Neural progenitor cell (in vitro differentiated cells): ENCODE results near the gene SATB1. TPM values are rescaled to one million over a fixed set of nuclear protein-coding genes. Genes with fewer than 3 reads are reported as not detected.

Experiments used
- DNase-seq: peaks from one replicate; pipeline ENCODE4 v3.0.0-alpha.2; 2016; ENCODE audit warnings: low spot score
- H2AFZ ChIP-seq: fragments of 200-600 bp; sonication (generic); replicated peaks from 2 replicates; pipeline ENCODE4 v1.6.1; 2016; ENCODE audit warnings: antibody characterized with exemption
- H3F3A ChIP-seq: fragments of 200-600 bp; sonication (generic); 2 replicates; pipeline ENCODE4 v1.6.1; 2016; ENCODE audit warnings: antibody characterized with exemption, low read depth
- H3K27ac ChIP-seq: fragments of 200-600 bp; sonication (generic); 2 replicates; pipeline ENCODE4 v1.5.1; 2016; ENCODE audit warnings: mild to moderate bottlenecking
- H3K27me3 ChIP-seq: fragments of 200-600 bp; sonication (generic); 2 replicates; pipeline ENCODE4 v1.6.1; 2016; ENCODE audit warnings: mild to moderate bottlenecking, moderate library complexity
- H3K36me3 ChIP-seq: fragments of 200-600 bp; sonication (generic); 2 replicates; pipeline ENCODE4 v1.5.1; 2016
- H3K4me1 ChIP-seq: fragments of 200-600 bp; sonication (generic); 2 replicates; pipeline ENCODE4 v1.6.1; 2016; ENCODE audit warnings: mixed run types
- H3K4me2 ChIP-seq: fragments of 200-600 bp; sonication (generic); 2 replicates; pipeline ENCODE4 v1.6.1; 2016
- H3K4me3 ChIP-seq: fragments of 200-600 bp; sonication (generic); 2 replicates; pipeline ENCODE4 v1.5.1; 2016
- H3K79me2 ChIP-seq: fragments of 200-600 bp; sonication (generic); 2 replicates; pipeline ENCODE4 v1.6.1; 2016; ENCODE audit warnings: low read depth
- H3K9ac ChIP-seq: fragments of 200-600 bp; sonication (generic); 2 replicates; pipeline ENCODE4 v1.6.1; 2016
- H3K9me3 ChIP-seq: fragments of 200-600 bp; sonication (generic); 2 replicates; pipeline ENCODE4 v1.5.1; 2016; ENCODE audit warnings: low read depth
- H4K20me1 ChIP-seq: fragments of 200-600 bp; sonication (generic); 2 replicates; pipeline ENCODE4 v1.6.1; 2016; ENCODE audit warnings: low read depth
- H3K27ac Mint-ChIP-seq: 3 replicates; pipeline ENCODE4 v1.8.0; 2021; ENCODE audit warnings: mixed read lengths
- H3K27me3 Mint-ChIP-seq: 2 replicates; pipeline ENCODE4 v1.8.0; 2022; ENCODE audit warnings: low read depth, mild to moderate bottlenecking, inconsistent platforms, moderate library complexity, mixed read lengths; ENCODE audit not compliant: insufficient read depth
- H3K36me3 Mint-ChIP-seq: 3 replicates; pipeline ENCODE4 v1.8.0; 2021; ENCODE audit warnings: mixed read lengths
- H3K4me1 Mint-ChIP-seq: 3 replicates; pipeline ENCODE4 v1.8.0; 2021; ENCODE audit warnings: mixed read lengths
- H3K4me3 Mint-ChIP-seq: 3 replicates; pipeline ENCODE4 v1.8.0; 2021; ENCODE audit warnings: mild to moderate bottlenecking, moderate library complexity, mixed read lengths
- H3K9me3 Mint-ChIP-seq: 3 replicates; pipeline ENCODE4 v1.8.0; 2020; ENCODE audit warnings: mixed read lengths
- CTCF ChIP-seq: fragments of 200-600 bp; sonication (generic); IDR thresholded peaks from 2 replicates; pipeline ENCODE4 v1.5.1; 2017; ENCODE audit warnings: antibody characterized with exemption, mild to moderate bottlenecking
- EZH2 ChIP-seq: fragments of 200-600 bp; sonication (generic); IDR thresholded peaks from 2 replicates; pipeline ENCODE4 v1.6.1; 2017; ENCODE audit warnings: antibody characterized with exemption, mild to moderate bottlenecking, moderate library complexity
- EZH2phosphoT487 ChIP-seq: fragments of 200-600 bp; sonication (generic); IDR thresholded peaks from 2 replicates; pipeline ENCODE4 v1.6.1; 2017; ENCODE audit warnings: antibody characterized with exemption
- total RNA-seq: library from RNA; depleted of rRNA; stranded (reverse); fragments of >200 nt; gene quantifications from 2 replicates; pipeline ENCODE4 v1.2.3, GENCODE V29; 2015; ENCODE audit warnings: low replicate concordance

SATB1 gene
- total RNA-seq, 1 donor from 2014 or later, result 38.6 TPM

GRCh38 chr3:18396428-18396827 lies 28.7 kb downstream of the SATB1 start:
- no peak for DNase-seq
- no peak overlapping the region for H3K4me2 ChIP-seq
- no peaks in the 10 kb centered on the region for H3K9me3 ChIP-seq
- H3K27ac ChIP-seq, result no peak overlapping the region
- no peaks in the 10 kb centered on the region for H3K4me1 ChIP-seq
- Mint-ChIP-seq H3K36me3 (peaks cover 17% of the 10 kb centered on the region), H3K4me1 (no peaks in the 10 kb centered on the region), H3K27ac (no peak overlapping the region), H3K27me3 (no peaks in the 10 kb centered on the region), H3K4me3 (no peak overlapping the region), H3K9me3 (no peaks in the 10 kb centered on the region)
- no peak overlapping the region for H3K9ac ChIP-seq
- no peaks in the 10 kb centered on the region for H3K27me3 ChIP-seq
- H3K4me3 ChIP-seq, result no peak overlapping the region
- no peak for TF ChIP-seq EZH2phosphoT487
- no peak for TF ChIP-seq CTCF
- TF ChIP-seq EZH2, result no peak
- no peaks in the 10 kb centered on the region for H3K79me2 ChIP-seq
- H2AFZ ChIP-seq, result no peak overlapping the region
- H3K36me3 ChIP-seq, result peaks cover 4% of the 10 kb centered on the region
- H3F3A ChIP-seq, result no peaks in the 10 kb centered on the region
- peaks cover 3% of the 10 kb centered on the region for H4K20me1 ChIP-seq

- no peaks in the 10 kb centered on the region for H3F3A ChIP-seq
- Mint-ChIP-seq H3K27ac (no peak overlapping the region), H3K4me1 (no peaks in the 10 kb centered on the region), H3K36me3 (peaks cover 17% of the 10 kb centered on the region), H3K9me3 (no peaks in the 10 kb centered on the region), H3K4me3 (no peak overlapping the region), H3K27me3 (no peaks in the 10 kb centered on the region)
- H4K20me1 ChIP-seq, result peaks cover 3% of the 10 kb centered on the region
- H3K4me2 ChIP-seq, result no peak overlapping the region
- H3K27me3 ChIP-seq, result no peaks in the 10 kb centered on the region
- no peaks in the 10 kb centered on the region for H3K79me2 ChIP-seq
- no peaks in the 10 kb centered on the region for H3K4me1 ChIP-seq
- H3K9me3 ChIP-seq, result no peaks in the 10 kb centered on the region
- H2AFZ ChIP-seq, result no peak overlapping the region
- H3K27ac ChIP-seq, result no peak overlapping the region
- H3K4me3 ChIP-seq, result no peak overlapping the region
- no peak for DNase-seq
- H3K9ac ChIP-seq, result no peak overlapping the region
- no peak for TF ChIP-seq EZH2phosphoT487
- TF ChIP-seq EZH2, result no peak
- no peak for TF ChIP-seq CTCF
- H3K36me3 ChIP-seq, result peaks cover 4% of the 10 kb centered on the region
These were observed 30.6 kb downstream of the SATB1 start for GRCh38 chr3:18394384-18394995.

GRCh38 chr3:18393906-18394305 lies 31.2 kb downstream of the SATB1 start:
- TF ChIP-seq EZH2phosphoT487 (no peak), EZH2 (no peak), CTCF (no peak)
- Histone ChIP-seq H3K4me2 (no peak overlapping the region), H3K4me3 (no peak overlapping the region), H3K79me2 (no peaks in the 10 kb centered on the region), H3K9ac (no peak overlapping the region), H3K9me3 (no peaks in the 10 kb centered on the region), H3F3A (no peaks in the 10 kb centered on the region), H2AFZ (no peak overlapping the region), H3K36me3 (peaks cover 4% of the 10 kb centered on the region), H3K27ac (no peak overlapping the region), H4K20me1 (peaks cover 3% of the 10 kb centered on the region), H3K27me3 (no peaks in the 10 kb centered on the region), H3K4me1 (no peaks in the 10 kb centered on the region)
- Mint-ChIP-seq H3K4me3 (no peak overlapping the region), H3K27ac (no peak overlapping the region), H3K36me3 (peaks cover 17% of the 10 kb centered on the region), H3K9me3 (no peaks in the 10 kb centered on the region), H3K4me1 (no peaks in the 10 kb centered on the region), H3K27me3 (no peaks in the 10 kb centered on the region)
- DNase-seq, result no peak
